Lower leg skin (tissue), 4 donors: ENCODE data around the gene MYPN. TPM values are rescaled to one million over a fixed set of nuclear protein-coding genes. Genes with fewer than 3 reads are reported as not detected.

Source experiments
- DNase-seq, 2 donors: peaks; one replicate each; pipeline ENCODE4 v3.0.0-alpha.2; 2019; ENCODE audit warnings: low spot score in 2 of 2
- H3K4me3 ChIP-seq: fragments of 200-600 bp; sonication (generic); 2 replicates; pipeline ENCODE4 v1.5.1; 2017; ENCODE audit warnings: mild to moderate bottlenecking, low read depth; ENCODE audit not compliant: poor library complexity, severe bottlenecking
- POLR2A ChIP-seq, 2 donors: fragments of 450-650 bp; IDR thresholded peaks; one replicate each; pipeline ENCODE4 v1.6.1; 2016 to 2017; ENCODE audit warnings: antibody characterized with exemption in 2 of 2, mild to moderate bottlenecking in 1 of 2, moderate library complexity in 1 of 2
- WGBS, 2 donors: methylation state at CpG; one replicate each; pipeline ENCODE4 v1.1.5; 2018; 5-methylcytosine and 5-hydroxymethylcytosine counted together
- intact Hi-C: fragments of 100-400 bp; cut with DNase I; formaldehyde crosslinking; loops from one replicate; pipeline ENCODE4 v1.15.0; 2023; ENCODE audit warnings: low total_unique reads
- total RNA-seq, 4 donors: library from RNA; depleted of rRNA; stranded (reverse); fragments of >200 nt; gene quantifications; one replicate each; pipeline ENCODE4 v1.1.0, GENCODE V29; 2016
- TF ChIP-seq, protein P1 (sequence below), 3 donors: fragments of 450-650 bp; IDR thresholded peaks; one replicate each; pipeline ENCODE4 v1.5.1; 2016; ENCODE audit warnings: antibody characterized with exemption in 3 of 3, mild to moderate bottlenecking in 3 of 3, moderate library complexity in 2 of 3

MYPN gene
- total RNA-seq, 4 donors from 2014 or later, result 0.52 TPM; not detected in 3

DNA sequence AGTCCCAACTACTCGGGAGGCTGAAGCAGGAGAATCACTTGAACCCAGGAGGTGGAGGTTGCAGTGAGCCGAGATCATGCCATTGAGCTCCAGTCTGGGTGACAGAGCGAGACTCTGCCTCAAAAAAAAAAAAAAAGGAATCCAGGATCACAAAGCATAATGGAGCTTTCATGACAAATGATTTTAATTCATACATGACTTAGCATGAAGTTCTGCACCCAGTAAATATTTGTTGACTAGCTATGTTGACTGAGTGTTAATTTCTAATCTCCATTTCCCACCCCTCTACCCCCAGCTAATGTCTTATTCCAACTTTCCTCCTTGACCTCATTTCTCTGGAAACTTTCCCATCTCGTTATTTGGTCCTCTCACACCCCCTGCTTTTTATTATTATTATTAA is 69.3 kb downstream of the MYPN start:
- intact Hi-C loops, result no loop called here
- no peak for DNase-seq
- TF ChIP-seq, protein P1, sequence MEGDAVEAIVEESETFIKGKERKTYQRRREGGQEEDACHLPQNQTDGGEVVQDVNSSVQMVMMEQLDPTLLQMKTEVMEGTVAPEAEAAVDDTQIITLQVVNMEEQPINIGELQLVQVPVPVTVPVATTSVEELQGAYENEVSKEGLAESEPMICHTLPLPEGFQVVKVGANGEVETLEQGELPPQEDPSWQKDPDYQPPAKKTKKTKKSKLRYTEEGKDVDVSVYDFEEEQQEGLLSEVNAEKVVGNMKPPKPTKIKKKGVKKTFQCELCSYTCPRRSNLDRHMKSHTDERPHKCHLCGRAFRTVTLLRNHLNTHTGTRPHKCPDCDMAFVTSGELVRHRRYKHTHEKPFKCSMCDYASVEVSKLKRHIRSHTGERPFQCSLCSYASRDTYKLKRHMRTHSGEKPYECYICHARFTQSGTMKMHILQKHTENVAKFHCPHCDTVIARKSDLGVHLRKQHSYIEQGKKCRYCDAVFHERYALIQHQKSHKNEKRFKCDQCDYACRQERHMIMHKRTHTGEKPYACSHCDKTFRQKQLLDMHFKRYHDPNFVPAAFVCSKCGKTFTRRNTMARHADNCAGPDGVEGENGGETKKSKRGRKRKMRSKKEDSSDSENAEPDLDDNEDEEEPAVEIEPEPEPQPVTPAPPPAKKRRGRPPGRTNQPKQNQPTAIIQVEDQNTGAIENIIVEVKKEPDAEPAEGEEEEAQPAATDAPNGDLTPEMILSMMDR (IDR thresholded peaks at IDR 0.05), result no peak
- TF ChIP-seq POLR2A (IDR thresholded peaks at IDR 0.05), result no peak
- no peak overlapping the region for H3K4me3 ChIP-seq
- WGBS, 2 donors, result 77 to 81% methylated on average over 4 of the region's 4 CpGs

DNA sequence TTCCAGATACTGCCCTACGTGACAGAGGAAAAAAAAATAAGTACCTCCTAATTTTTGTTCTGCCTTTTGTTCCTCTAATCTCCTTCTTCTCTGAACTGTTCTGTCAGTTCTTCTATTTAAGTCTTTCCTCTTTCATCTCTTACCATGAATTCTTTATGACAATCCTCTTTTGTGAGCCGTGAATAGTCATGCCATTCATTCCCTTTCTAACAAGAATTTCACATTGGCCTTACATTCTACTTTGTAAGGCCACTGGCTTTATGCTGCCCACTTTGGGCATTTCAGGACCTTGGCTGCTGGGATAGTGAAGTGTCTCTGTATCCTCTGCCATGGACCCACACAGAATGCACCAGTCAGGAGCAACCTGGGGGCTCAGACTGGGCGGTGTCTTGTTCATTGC is 69.7 kb downstream of the MYPN start:
- DNase-seq, result no peak
- 73 to 80% methylated on average over 3 of the region's 3 CpGs for WGBS, 2 donors
- TF ChIP-seq, protein P1 (IDR thresholded peaks at IDR 0.05), result no peak
- TF ChIP-seq POLR2A (IDR thresholded peaks at IDR 0.05), result no peak
- intact Hi-C loops, result no loop called here
- no peak overlapping the region for H3K4me3 ChIP-seq

DNA sequence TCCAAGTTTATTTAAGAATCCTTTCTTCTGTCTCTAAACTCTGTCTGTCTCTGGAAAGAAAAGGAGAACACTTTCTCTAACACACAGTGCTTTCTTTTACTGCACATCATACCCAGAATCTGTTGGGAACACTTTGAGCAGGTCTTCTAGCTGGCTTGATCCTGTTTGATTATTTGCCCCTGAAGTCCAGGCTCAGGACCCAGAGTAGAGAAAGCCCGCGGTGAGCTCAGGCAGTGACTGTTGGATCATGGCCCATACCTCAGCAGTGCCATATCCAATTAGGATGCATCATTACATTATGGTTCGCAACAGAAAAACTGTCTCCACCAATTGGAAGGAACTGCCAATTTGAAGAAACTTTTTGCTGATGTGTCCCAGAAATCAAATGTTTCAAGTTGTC is 71.2 kb downstream of the MYPN start:
- WGBS, 2 donors, result 89 to 94% methylated on average over 3 of the region's 3 CpGs
- H3K4me3 ChIP-seq, result no peak overlapping the region
- no peak for DNase-seq
- intact Hi-C loops, result no loop called here
- TF ChIP-seq, protein P1 (IDR thresholded peaks at IDR 0.05), result no peak
- TF ChIP-seq POLR2A (IDR thresholded peaks at IDR 0.05), result no peak

DNA sequence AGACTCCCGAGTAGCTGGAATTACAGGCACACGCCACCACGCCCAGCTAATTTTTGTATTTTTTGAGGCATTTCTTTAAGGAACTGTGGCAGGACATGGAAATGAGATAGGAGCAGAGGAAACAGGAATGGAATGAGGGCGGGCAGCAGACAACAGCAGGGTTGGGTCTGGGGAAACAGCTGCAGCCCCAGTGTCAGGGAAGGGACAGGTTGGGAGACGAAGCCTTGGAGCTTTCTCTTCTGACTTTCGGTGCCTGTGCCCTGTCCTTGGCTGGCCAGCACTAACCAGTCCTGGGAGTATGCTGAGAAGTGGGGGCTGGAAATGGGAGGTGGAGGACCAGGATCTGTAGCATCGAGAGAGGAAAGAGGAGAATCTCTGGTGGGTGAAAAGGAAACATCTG is 75.3 kb downstream of the MYPN start:
- TF ChIP-seq, protein P1 (IDR thresholded peaks at IDR 0.05), result no peak
- intact Hi-C loops, result no loop called here
- DNase-seq, result no peak
- H3K4me3 ChIP-seq, result no peak overlapping the region
- 58 to 68% methylated on average over 7 of the region's 7 CpGs for WGBS, 2 donors

DNA sequence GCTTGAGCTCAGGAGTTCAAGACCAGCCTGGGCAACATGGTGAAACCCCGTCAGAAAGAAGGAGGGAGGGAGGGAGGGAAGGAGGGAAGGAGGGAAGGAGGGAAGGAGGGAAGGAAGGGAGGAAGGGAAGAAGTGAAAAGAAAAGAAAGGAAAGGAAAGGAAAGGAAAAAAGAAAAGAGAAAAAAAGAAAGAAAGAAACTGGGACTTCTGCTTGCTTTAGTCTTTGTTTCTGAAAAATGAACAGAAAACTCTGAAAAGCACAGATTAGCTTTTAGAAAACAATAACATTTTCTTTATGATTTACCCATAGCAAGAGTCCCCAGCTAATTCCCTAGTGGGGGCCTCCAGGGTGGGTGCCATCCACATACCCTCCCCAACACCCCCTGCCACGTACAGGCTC is 75.8 kb downstream of the MYPN start:
- 42 to 46% methylated on average over 2 of the region's 2 CpGs for WGBS, 2 donors
- no peak overlapping the region for H3K4me3 ChIP-seq
- intact Hi-C loops, result no loop called here
- TF ChIP-seq POLR2A (IDR thresholded peaks at IDR 0.05), result no peak
- TF ChIP-seq, protein P1 (IDR thresholded peaks at IDR 0.05), result no peak
- no peak for DNase-seq

DNA sequence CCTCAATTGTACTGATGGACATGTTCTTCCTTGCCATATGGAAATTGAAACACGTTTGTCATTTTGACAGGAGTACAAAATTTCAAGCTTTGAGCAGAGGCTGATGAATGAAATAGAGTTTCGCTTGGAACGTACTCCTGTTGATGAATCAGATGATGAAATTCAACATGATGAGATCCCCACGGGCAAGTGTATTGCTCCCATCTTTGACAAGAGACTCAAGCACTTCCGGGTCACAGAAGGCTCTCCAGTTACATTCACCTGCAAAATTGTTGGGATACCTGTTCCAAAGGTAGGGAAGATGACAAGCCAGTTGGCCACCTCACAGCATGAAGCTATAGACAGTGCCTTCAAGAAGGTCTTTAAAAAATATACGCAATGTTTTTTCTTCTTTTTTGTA is 79.5 kb downstream of the MYPN start:
- DNase-seq, result no peak
- 62% methylated on average over 6 of the region's 6 CpGs for WGBS, 2 donors
- TF ChIP-seq, protein P1 (IDR thresholded peaks at IDR 0.05), result no peak
- TF ChIP-seq POLR2A (IDR thresholded peaks at IDR 0.05), result no peak
- intact Hi-C loops, result no loop called here
- H3K4me3 ChIP-seq, result no peak overlapping the region
